Lung (tissue), 12 donors: ENCODE results near the gene CCDC136. TPM values are rescaled to one million over a fixed set of nuclear protein-coding genes. Genes with fewer than 3 reads are reported as not detected.

Source experiments
- ATAC-seq: fragments of 200-7000 bp; cut with Tn5 transposase; one replicate; pipeline ENCODE4 v1.9.1; 2020; ENCODE audit warnings: moderate number of reproducible peaks; ENCODE audit not compliant: insufficient read depth, low FRiP score
- DNase-seq, 3 donors: peaks; one replicate each; pipeline ENCODE4 v3.0.0-alpha.2; 2013 to 2017
- H3K27ac ChIP-seq, 2 donors: one replicate each; pipeline ENCODE4 v1.5.1; 2013; ENCODE audit warnings: mild to moderate bottlenecking in 2 of 2, moderate library complexity in 2 of 2, control low read depth in 1 of 2, inconsistent platforms in 1 of 2, low read depth in 1 of 2, low read length in 1 of 2
- H3K27me3 ChIP-seq, 3 donors: one replicate each; pipeline ENCODE4 v1.5.1; 2013; ENCODE audit warnings: low read length in 2 of 3; ENCODE audit not compliant: control insufficient read depth in 3 of 3, insufficient read depth in 3 of 3
- H3K36me3 ChIP-seq, 4 donors: one replicate each; pipeline ENCODE4 v1.5.1; 2013; ENCODE audit warnings: low read length in 4 of 4, mild to moderate bottlenecking in 1 of 4, moderate library complexity in 1 of 4; ENCODE audit not compliant: control insufficient read depth in 4 of 4, insufficient read depth in 4 of 4
- H3K4me1 ChIP-seq, 5 donors: one replicate each; pipeline ENCODE4 v1.5.1; 2013; ENCODE audit warnings: low read length in 5 of 5, mild to moderate bottlenecking in 2 of 5, moderate library complexity in 1 of 5; ENCODE audit not compliant: control insufficient read depth in 5 of 5, insufficient read depth in 5 of 5
- H3K4me3 ChIP-seq: one replicate; pipeline ENCODE4 v1.5.1; 2013; ENCODE audit warnings: mild to moderate bottlenecking, control low read depth, moderate library complexity
- H3K9ac ChIP-seq, 2 donors: one replicate each; pipeline ENCODE4 v1.5.1; 2013; ENCODE audit warnings: low read length in 2 of 2, control low read depth in 1 of 2; ENCODE audit not compliant: insufficient read depth in 1 of 2
- H3K9me3 ChIP-seq, 4 donors: one replicate each; pipeline ENCODE4 v1.5.1; 2013; ENCODE audit warnings: low read length in 3 of 4, mild to moderate bottlenecking in 1 of 4, moderate library complexity in 1 of 4; ENCODE audit not compliant: control insufficient read depth in 4 of 4, insufficient read depth in 3 of 4
- CTCF ChIP-seq: IDR thresholded peaks from 2 replicates; pipeline ENCODE4 v1.5.1; 2012; ENCODE audit warnings: mild to moderate bottlenecking; ENCODE audit errors: control extremely low read depth, extremely low read depth
- WGBS, 2 donors: extraction: QIAGEN DNeasy Blood & Tissue Kit; methylation state at CpG; one replicate each; pipeline ENCODE4 v1.1.7; 2013; 5-methylcytosine and 5-hydroxymethylcytosine counted together
- polyA plus RNA-seq, 2 donors: library from polyadenylated mRNA; stranded (reverse); fragments of 200-250 nt; gene quantifications; one replicate each; pipeline ENCODE4 v1.2.1, GENCODE V29; 2013
- total RNA-seq, 2 donors: library from RNA; depleted of rRNA in 1 of 2; stranded (reverse); fragments of >200 nt in 1 of 2; gene quantifications; one replicate each; pipeline ENCODE4 v1.2.1, GENCODE V29; 2014 to 2021
- donor health status: control.
- donor health status: control.
- donor health status: Bipolar disorder and iron deficiency.
- donor health status: healthy.
- donor health status: DM: yes; HTN: yes; CAD: no.

Gene CCDC136
- total and polyA plus RNA-seq, 4 donors = 0.70 to 6.4 (median 1.7) TPM

GRCh38 chr7:128861957-128862570 is 70.3 kb downstream of the CCDC136 start:
- 74 to 75% methylated on average over 15 of the region's 15 CpGs for WGBS, 2 donors
- no peak for TF ChIP-seq CTCF
- H3K4me1 ChIP-seq = peaks cover 0 to 11% (median 3%) of the 10 kb centered on the region in 5 donors
- H3K36me3 ChIP-seq = peaks cover 0 to 15% (median 11%) of the 10 kb centered on the region in 4 donors
- ATAC-seq (no peak), DNase-seq (no peak)
- no peaks in the 10 kb centered on the region for H3K27me3 ChIP-seq
- no peak overlapping the region for H3K27ac ChIP-seq
- H3K9ac ChIP-seq = peak overlapping the region in 1 of 2 donors; percentile 76
- no peaks in the 10 kb centered on the region for H3K9me3 ChIP-seq
- H3K4me3 ChIP-seq = no peak overlapping the region

GRCh38 chr7:128862571-128863432 is 71.0 kb downstream of the CCDC136 start, which contains the start of gene ATP6V1F:
Gene ATP6V1F, plus strand, starts transcription at chr7:128862856. Its CDS starts 49 bp downstream, at chr7:128862905.
- Histone ChIP-seq H3K27me3 (no peaks in the 10 kb centered on the region), H3K4me1 (peaks cover 0 to 11% (median 3%) of the 10 kb centered on the region in 5 donors), H3K27ac (peak within 1 kb of the TSS; percentile 50 to 51), H3K9me3 (no peaks in the 10 kb centered on the region), H3K36me3 (peaks cover 0 to 15% (median 11%) of the 10 kb centered on the region in 4 donors), H3K9ac (peak within 1 kb of the TSS; percentile 69 to 80), H3K4me3 (peak within 1 kb of the TSS; percentile 91)
- DNase-seq = peak; percentile 99
- 0% methylated on average over 65 of the region's 65 CpGs for WGBS, 2 donors
- ATAC-seq = peak; percentile 94
- TF ChIP-seq CTCF = no peak

GRCh38 chr7:128863433-128863989 is 71.7 kb downstream of the CCDC136 start:
- H3K27ac ChIP-seq = peak overlapping the region; percentile 50 to 51
- peak overlapping the region; percentile 91 for H3K4me3 ChIP-seq
- peak overlapping the region; percentile 69 to 80 for H3K9ac ChIP-seq
- ATAC-seq (peak; percentile 29), DNase-seq (peak; percentile 61 to 67 (median 64))
- peaks cover 0 to 12% (median 3%) of the 10 kb centered on the region in 5 donors for H3K4me1 ChIP-seq
- no peak for TF ChIP-seq CTCF
- 1% methylated on average over 6 of the region's 6 CpGs for WGBS, 2 donors
- H3K9me3 ChIP-seq = no peaks in the 10 kb centered on the region
- peaks cover 0 to 15% (median 11%) of the 10 kb centered on the region in 4 donors for H3K36me3 ChIP-seq
- peaks cover 0 to under 1% (median under 1%) of the 10 kb centered on the region in 3 donors for H3K27me3 ChIP-seq
